GM03348 (cell line): ENCODE data around the gene TP63.
"Not testable (repeated sequence)": the region's sequence is repeated elsewhere in the genome, so short reads cannot be mapped to it uniquely, and the experiment has no call there.

Experiments used
- DNase-seq: peaks from one replicate; pipeline ENCODE4 v3.0.0; 2012; ENCODE audit warnings: low spot score

TP63 gene

DNA sequence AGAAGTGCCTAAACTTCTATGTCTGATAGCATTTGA, at the start of gene TP63:
TSS of gene TP63 (plus strand) at position 17 of the 36 bp plus-strand sequence. CDS start 127 bp downstream, outside the sequence.
- no peak for DNase-seq

GRCh38 chr3:189582179-189582578, 49.0 kb upstream of the TP63 start:
- DNase-seq, result no peak

- DNase-seq, result no peak
Measured at GRCh38 chr3:189584645-189585044, 46.5 kb upstream of the TP63 start.

- no peak for DNase-seq
Measured at GRCh38 chr3:189586941-189587663, 44.1 kb upstream of the TP63 start.

DNA sequence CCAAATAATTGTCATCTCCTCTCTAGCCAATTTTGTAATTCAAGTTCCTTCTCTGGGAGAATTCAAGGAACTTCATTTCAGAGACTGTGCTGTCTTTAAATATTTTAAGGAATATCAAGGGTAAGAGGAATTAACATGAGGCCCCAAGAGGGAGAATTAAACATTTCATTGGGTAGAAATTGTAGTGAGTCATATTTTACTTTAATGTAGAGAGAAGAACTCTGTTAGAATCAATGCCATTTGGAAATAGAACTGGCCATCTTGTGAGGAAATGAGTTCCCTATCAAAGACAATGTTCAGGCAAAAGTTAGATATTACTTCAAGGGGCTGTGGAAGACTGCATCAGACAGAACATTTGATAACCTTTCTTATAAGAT, 43.5 kb upstream of the TP63 start:
- DNase-seq, result no peak

DNA sequence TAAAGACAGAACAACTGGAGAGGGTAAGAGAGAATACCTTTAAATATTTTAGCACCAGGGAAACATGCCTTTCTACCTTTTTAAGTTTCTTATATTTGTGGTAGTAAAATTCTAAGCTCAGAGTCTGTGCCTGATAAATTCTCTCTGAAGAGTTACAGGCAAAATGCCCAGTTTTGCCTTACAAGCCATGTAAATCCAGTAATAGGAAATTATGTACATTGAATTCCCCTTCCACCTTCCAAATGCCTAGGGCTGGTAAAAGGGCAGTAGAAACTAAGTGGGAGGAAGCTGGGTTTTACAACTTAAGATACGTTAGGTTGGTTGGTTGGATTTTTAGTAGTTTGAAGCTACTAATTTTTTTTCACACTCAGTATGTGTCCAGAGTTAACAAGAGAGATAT, 43.1 kb upstream of the TP63 start:
- DNase-seq, result no peak

- peak; percentile 78 for DNase-seq
Measured at GRCh38 chr3:189588475-189589178, 42.6 kb upstream of the TP63 start.

- DNase-seq, result no peak
Measured at GRCh38 chr3:189589179-189589569, 42.0 kb upstream of the TP63 start.

DNA sequence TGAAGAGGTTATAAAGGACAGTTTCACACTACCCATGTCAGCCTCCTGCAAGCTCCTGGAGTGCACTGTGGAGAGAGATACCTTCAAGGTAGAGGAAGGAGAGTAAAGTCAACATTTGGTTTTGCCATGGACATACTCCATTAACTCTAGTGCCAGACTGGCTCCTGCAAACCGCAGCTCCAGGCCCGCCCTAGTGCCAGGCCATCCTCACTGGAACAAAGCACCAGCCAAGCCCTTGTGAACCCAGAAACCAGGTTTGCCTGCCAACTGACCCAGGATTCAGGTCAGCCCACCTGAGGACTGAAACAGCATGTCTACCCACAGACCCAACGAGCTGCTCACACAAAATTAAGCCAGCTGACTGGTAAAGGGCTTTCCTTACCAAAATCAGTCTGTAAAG, 41.0 kb upstream of the TP63 start:
- no peak for DNase-seq

- DNase-seq, result no peak
Measured at GRCh38 chr3:189593581-189593980, 37.6 kb upstream of the TP63 start.

- DNase-seq, result not testable (repeated sequence)
Measured at GRCh38 chr3:189596078-189596979, 34.9 kb upstream of the TP63 start.

DNA sequence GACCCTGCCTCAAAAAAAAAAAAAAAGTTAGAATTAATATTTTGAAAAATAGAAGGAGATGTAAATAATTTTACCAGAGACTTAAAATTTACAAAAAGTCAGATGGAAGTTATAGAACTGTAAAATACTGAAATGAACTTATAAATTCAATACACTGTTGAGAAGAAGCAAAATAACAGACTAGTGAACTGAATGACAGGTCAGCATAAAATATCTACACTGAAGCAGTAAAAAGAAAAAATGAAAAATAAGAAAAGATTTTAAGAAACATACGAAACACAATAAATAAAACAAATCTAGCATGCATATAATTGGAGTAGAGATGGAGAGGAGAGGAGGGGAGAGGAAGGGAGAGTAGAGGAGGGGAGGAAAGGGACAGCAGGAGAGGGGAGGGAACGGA, 33.3 kb upstream of the TP63 start:
- no peak for DNase-seq

DNA sequence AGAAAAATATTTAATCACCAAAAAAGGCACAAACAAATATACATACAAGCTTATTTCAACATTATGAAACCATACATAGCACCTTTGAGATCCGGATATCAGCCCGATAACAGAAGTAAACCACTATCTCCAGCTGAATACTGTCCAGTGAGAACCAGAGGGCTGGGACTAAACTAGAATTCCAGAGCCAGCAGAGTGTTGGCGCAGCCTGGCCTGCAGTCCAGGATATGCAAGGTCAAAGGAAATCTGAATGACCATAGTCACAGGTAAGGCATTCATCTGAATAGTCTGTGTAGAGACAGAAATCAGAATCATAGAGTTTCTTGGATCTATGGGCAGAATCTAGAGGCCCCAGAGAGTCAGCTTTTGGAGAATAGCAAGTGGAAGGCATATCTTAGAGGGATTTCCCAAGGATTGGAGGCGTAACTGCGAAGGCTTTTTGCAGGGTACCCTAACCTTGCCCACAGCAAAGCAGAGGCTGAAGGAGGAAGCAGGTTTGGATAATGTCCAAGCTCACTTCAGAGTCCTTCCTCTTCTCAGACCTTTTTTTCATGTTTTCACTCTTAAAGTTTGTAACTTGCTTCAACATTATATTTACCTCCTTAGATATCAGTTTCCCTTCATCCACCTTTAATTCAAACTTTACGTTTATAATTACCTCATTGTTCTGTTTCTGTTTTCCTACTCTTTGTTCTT, 32.5 kb upstream of the TP63 start:
- DNase-seq, result no peak

DNA sequence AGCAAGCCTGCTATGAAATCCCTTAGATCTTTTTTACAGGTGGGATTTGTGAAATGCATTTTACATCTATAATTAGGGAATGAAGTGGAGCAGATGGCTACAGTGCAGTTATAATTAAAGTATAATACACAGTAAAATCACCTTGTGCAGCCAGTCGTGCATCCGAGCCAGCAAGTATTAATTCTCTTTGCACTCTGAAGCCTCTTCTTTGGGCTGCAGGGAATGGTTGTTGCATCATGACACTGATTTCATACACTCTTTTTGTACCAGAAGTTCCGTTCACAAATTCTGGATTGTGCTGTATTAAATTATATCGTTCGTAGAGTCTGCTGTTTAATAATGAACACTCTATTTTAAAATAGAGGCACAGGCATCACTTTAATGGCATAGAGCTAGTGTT, 28.7 kb upstream of the TP63 start:
- DNase-seq, result no peak

DNA sequence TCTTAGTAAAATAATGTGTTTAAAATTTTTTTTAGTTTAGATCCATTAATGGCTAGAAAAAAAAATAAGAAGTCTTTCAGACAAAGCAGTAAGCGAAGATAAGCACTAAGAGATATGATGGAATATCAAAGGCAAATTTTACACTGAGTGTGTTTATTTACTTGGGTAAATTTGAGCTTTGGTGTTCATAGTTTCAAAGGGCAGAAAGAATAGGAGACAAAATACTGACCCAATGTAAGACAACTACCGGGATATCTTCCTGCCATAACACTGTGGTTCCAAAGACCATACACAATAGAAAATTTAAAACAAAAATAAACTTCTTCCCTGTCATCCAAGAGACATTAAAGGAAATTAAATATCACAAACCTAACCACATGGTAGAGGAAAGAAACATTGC, 25.5 kb upstream of the TP63 start:
- no peak for DNase-seq

DNA sequence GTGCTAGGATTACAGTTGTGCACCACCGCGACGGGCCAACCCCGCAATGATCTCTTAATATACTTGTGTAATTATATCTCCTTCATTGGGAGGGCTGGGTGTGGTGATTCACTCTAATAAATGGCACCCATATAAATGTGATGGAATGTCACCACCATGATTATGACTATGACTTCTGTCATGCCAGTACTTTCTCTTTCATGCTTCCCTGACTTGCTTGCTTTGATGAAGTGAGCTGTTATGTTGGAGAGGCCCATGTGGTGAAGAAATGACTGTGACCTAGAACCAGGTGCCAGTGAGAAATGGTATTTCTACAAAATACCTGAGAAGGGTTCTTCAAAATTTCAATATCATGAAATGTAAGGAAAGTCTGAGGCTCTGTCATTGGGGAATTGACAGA, 24.4 kb upstream of the TP63 start:
- DNase-seq, result no peak

- not testable (repeated sequence) for DNase-seq
Measured at GRCh38 chr3:189612641-189613040, 18.5 kb upstream of the TP63 start.

DNA sequence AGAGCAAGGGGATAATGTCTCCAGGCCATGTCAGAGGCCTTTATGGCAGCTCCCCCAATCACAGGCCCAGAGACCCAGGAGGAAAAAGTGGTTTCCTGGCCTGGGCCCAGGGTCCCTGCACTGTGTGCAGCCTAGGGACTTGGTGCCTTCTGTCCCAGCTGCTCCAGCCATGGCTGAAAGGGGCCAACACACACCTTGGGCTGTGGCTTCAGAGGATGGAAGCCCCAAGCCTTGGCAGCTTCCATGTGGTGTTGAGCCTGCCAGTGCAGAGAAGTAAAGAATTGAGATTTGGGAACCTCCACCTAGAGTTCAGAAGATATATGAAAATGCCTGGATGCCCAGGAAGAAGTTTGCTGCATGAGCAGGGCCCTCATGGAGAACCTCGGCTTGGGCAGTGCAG, 18.1 kb upstream of the TP63 start:
- DNase-seq, result no peak

DNA sequence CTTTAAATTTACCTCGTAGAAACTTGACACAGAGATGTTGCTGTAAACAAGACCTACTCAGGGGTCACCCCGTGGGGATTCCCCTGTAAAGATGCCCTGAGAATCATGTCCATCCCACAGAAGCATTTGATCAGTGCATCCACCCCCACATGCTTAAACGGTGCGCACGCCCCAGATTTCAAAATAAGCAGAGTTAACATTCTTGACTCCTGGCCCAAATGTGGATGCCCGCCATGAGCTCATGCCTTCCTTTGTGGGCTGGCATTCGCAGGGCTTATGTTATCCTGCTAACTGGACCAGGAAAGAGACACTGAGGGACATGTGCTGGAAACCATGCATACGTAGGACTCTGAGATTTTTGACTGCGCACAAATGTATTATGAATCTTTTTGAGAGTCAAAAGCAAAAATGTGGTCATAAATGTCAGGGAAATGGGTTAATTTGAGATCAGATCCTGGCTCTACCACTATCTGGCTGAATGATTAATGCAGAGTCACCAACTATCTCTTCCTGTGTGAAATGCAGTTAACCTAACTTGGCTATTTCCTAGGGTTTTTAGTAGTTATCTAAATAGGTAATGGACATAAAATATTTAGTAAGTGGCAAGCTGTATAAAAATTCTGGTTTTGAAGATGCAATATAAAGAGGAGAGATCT, 9.1 kb upstream of the TP63 start:
- DNase-seq, result no peak

- no peak for DNase-seq
Measured at GRCh38 chr3:189622629-189623028, 8.6 kb upstream of the TP63 start.

GRCh38 chr3:189624130-189624529, 7.1 kb upstream of the TP63 start:
- DNase-seq, result no peak

DNA sequence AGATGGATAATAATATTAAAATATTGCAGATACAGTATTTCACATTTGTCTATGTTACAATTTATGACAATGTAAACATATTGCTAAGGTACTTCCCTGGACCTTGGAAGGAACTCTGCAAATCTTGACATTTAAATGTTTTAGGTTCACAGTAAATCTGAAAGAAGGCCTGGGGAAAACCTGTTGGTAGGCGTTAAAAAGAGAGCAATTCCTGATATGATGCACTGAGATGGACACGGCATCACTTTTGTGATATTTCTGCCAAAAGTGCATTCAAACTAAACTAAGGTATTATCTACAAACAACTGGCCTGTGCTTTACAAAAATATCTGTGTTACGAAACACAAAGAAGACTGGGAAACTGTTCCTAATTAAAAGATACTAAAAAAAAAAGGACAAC, 6.1 kb upstream of the TP63 start:
- DNase-seq, result no peak
